ENCODE results near the gene SC5D. TPM values are rescaled to one million over a fixed set of nuclear protein-coding genes. Genes with fewer than 3 reads are reported as not detected.

SC5D gene
- total RNA-seq, 4 donors from 2014 or later, result 13.6 to 36.2 (median 33.4) TPM

DNA sequence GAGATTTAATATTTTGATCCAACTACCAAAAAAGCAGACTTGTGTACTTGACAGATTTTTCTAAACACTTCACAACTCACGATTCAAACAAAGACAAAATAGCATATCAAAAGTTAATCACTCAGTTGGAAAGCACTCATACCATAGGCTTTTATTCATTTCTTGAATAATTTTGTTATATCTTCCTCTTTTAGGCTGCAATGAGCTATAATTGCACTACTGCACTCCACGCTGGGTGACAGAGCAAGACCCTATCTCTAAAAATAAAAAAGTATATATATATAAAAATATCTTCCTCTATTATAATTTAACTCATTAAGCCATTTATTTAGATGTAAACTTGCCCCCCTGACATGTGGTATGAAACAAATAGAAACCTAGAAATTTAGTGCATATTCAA is 19.9 kb downstream of the SC5D start:
- no peak overlapping the region for H3K4me3 ChIP-seq (ENCODE audit: low read depth, poor library complexity, severe bottlenecking)
- 81 to 91% methylated on average over 2 of the region's 2 CpGs for WGBS, 2 donors
- DNase-seq (ENCODE audit: low spot score in 2 of 2), result no peak
- TF ChIP-seq, protein P1, sequence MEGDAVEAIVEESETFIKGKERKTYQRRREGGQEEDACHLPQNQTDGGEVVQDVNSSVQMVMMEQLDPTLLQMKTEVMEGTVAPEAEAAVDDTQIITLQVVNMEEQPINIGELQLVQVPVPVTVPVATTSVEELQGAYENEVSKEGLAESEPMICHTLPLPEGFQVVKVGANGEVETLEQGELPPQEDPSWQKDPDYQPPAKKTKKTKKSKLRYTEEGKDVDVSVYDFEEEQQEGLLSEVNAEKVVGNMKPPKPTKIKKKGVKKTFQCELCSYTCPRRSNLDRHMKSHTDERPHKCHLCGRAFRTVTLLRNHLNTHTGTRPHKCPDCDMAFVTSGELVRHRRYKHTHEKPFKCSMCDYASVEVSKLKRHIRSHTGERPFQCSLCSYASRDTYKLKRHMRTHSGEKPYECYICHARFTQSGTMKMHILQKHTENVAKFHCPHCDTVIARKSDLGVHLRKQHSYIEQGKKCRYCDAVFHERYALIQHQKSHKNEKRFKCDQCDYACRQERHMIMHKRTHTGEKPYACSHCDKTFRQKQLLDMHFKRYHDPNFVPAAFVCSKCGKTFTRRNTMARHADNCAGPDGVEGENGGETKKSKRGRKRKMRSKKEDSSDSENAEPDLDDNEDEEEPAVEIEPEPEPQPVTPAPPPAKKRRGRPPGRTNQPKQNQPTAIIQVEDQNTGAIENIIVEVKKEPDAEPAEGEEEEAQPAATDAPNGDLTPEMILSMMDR (IDR thresholded peaks at IDR 0.05), result no peak
- no peak for TF ChIP-seq POLR2A (IDR thresholded peaks at IDR 0.05)
- intact Hi-C loops (cut with DNase I; ENCODE audit: low total_unique reads), result no loop called here

DNA sequence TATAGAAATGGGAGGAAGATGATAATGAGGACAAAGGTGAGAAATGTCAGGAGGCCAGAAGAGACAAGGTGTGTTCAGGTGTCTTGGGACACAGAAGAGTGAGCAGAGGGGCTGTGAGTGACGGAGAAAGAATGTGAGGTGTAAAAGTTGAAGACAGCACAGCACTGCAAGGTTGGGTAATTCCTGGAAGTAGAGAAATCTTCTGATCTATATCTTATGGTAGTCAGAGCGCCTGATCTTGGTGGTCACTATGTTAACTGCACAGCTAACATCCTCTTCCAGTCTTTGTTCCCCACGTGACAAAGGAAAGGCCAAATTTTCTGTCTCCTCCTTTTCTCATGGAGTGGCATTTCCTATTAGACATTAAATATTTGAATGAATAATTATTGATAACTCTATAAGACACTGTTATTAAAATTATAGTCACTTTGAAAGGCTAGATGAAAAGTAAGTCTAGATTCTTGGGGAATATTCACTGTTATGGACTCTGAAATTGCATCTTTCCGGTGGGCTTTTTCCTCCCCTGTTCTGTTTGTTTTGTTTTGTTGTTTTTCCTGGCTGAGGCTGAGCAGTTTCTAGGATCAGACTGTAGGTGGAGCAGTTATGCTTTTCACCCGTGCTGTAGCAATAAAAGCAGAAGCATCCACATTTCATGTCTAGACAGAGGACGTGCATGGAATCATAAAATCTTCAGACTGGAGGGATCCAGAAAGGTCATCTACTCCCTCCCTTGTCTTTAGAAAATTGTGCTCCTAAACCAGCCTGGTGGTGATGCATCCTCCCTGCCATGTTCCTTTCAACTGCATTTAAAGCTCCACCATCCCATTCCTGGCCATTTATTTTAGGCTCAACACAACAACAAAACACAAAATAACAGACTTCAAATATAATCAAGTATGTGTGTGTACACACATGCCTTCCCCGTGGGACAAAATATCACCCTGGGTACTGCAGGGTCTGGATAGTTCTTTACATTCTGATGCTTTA is 26.6 kb downstream of the SC5D start:
- intact Hi-C loops (cut with DNase I; ENCODE audit: low total_unique reads), result no loop called here
- 23% methylated on average over 7 of the region's 7 CpGs for WGBS, 2 donors

DNA sequence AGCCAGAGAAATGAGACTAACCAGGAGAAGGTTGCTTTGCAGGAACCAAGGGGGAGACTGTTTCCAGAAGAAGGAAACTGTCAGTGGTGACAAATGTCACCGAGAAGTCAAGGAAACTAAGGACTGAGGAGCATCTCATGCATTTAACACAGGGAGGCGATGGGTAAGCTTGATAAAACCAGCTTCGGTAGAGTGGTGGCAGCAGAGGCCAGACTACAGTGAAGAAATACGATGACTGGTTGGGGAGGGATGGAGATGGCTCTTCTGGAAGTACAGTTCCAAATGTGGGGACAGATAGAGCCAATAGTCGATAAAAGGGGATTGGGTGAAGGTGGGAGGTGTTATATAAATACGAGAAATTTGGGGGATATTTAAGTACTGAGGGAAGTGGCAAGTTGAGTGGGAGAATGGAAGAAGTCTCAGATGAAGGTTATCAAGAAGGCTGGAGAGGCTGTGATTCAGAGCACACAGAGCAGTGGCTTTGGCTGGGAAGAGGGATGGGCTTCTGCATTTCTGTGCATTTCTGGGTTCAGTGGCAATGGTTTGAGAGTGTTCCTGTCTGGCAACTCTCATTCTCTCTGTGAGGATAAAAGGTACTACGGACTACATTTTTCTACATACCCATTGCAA is 29.2 kb downstream of the SC5D start:
- intact Hi-C loops (cut with DNase I; ENCODE audit: low total_unique reads), result loop anchor here (5.0 kb wide), 1 partner anchor 271 kb away; no protein-coding TSS in a partner anchor
- TF ChIP-seq, protein P1 (IDR thresholded peaks at IDR 0.05), result no peak
- no peak for TF ChIP-seq POLR2A (IDR thresholded peaks at IDR 0.05)
- DNase-seq (ENCODE audit: low spot score in 2 of 2), result no peak
- WGBS, 2 donors, result 32 to 34% methylated on average over 7 of the region's 7 CpGs
- no peak overlapping the region for H3K4me3 ChIP-seq (ENCODE audit: low read depth, poor library complexity, severe bottlenecking)

More for the DNA sequence above, 26.6 kb downstream of the SC5D start:
- TF ChIP-seq POLR2A (IDR thresholded peaks at IDR 0.05), result no peak
- TF ChIP-seq, protein P1 (IDR thresholded peaks at IDR 0.05), result no peak
- no peak overlapping the region for H3K4me3 ChIP-seq (ENCODE audit: low read depth, poor library complexity, severe bottlenecking)
- DNase-seq (ENCODE audit: low spot score in 2 of 2), result no peak

DNA sequence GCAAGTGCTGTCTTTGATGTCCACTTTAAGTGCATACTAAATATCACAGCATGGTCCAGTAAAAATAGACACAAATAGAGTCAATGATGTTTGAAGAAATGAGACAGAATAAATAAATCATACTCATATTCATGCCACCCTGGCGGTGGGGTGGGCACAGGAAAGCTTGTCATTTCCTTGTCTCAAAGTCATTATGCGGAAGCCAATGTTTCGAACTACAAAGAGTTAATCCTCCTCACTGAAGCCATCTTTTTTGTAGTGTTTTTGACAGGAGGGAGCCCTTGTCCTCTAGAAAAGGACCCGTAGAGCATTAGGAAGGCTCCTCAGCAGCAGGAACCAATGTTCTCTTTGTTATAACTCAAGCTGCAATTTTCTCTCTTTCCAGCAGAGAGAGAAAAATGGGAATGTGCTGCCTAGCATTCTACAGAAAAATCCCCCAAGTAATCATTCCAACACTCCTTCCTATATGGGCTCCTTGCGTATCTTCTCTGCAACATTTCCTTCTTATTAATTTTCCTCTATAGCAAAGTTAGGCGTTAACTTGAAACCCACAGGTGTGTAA is 30.6 kb downstream of the SC5D start:
- DNase-seq (ENCODE audit: low spot score in 2 of 2), result no peak
- WGBS, 2 donors, result 69 to 73% methylated on average over 6 of the region's 6 CpGs
- H3K4me3 ChIP-seq (ENCODE audit: low read depth, poor library complexity, severe bottlenecking), result no peak overlapping the region
- TF ChIP-seq, protein P1 (IDR thresholded peaks at IDR 0.05), result no peak
- TF ChIP-seq POLR2A (IDR thresholded peaks at IDR 0.05), result no peak
- intact Hi-C loops (cut with DNase I; ENCODE audit: low total_unique reads), result loop anchor here (5.0 kb wide), 1 partner anchor 269 kb away; no protein-coding TSS in a partner anchor

DNA sequence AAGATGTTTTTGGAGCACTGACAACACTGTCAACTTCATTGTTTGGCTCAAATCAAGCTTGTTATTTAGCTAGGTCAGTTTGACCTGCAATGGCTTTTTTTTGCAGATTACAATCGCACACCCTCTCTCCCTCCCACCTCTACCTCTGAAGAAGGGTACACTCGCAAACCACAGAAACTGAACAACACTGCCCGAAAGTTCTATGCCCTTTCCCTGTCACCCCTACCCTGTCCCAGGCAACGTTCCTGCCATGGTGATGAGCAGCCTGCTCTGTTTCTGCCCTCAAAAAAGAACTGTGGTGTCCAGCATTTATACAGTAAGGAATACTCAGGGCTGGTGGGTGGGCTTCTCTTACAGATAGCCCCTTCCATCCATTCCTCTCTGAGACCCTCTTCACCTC is 33.7 kb downstream of the SC5D start:
- WGBS, 2 donors, result 55 to 69% methylated on average over 4 of the region's 4 CpGs
- no peak for TF ChIP-seq POLR2A (IDR thresholded peaks at IDR 0.05)
- TF ChIP-seq, protein P1 (IDR thresholded peaks at IDR 0.05), result no peak
- H3K4me3 ChIP-seq (ENCODE audit: low read depth, poor library complexity, severe bottlenecking), result no peak overlapping the region
- DNase-seq (ENCODE audit: low spot score in 2 of 2), result no peak
- intact Hi-C loops (cut with DNase I; ENCODE audit: low total_unique reads), result no loop called here
